GM12865 (cell line): ENCODE results near the gene KCMF1.

Experiments
- DNase-seq: peaks from one replicate; pipeline ENCODE4 v3.0.0; 2010; ENCODE audit warnings: low read depth
- H3K4me3 ChIP-seq: 2 replicates; pipeline ENCODE4 v1.5.1; 2011; ENCODE audit warnings: mild to moderate bottlenecking, low read depth, low read length, control low read depth
- CTCF ChIP-seq: IDR thresholded peaks from 2 replicates; pipeline ENCODE4 v1.5.1; 2011; ENCODE audit warnings: low read length, control low read depth, low read depth, inconsistent platforms; ENCODE audit not compliant: insufficient read depth; ENCODE audit errors: missing control alignments

KCMF1 gene

GRCh38 chr2:84970868-84971509, at the start of gene KCMF1:
Gene KCMF1, plus strand, starts transcription at chr2:84971161. Its CDS starts 291 bp downstream, at chr2:84971452.
- peak within 1 kb of the TSS; percentile 98 for H3K4me3 ChIP-seq
- peak; percentile 88 for DNase-seq
- no peak for TF ChIP-seq CTCF

- H3K4me3 ChIP-seq: no peak overlapping the region
- no peak for DNase-seq
- no peak for TF ChIP-seq CTCF
These were observed 48.0 kb upstream of the KCMF1 start for GRCh38 chr2:84923009-84923408.

- H3K4me3 ChIP-seq: peak overlapping the region; percentile 20
- no peak for TF ChIP-seq CTCF
- DNase-seq: peak; percentile 85
These were observed 46.5 kb upstream of the KCMF1 start for GRCh38 chr2:84924173-84925106.

GRCh38 chr2:84925336-84925723, 45.6 kb upstream of the KCMF1 start:
- TF ChIP-seq CTCF: no peak
- DNase-seq: no peak
- no peak overlapping the region for H3K4me3 ChIP-seq

- DNase-seq: peak; percentile 99
- peak overlapping the region; percentile 69 for H3K4me3 ChIP-seq
- peak; percentile 99 for TF ChIP-seq CTCF
These were observed 45.1 kb upstream of the KCMF1 start for GRCh38 chr2:84925724-84926376.

GRCh38 chr2:84927275-84927627, 43.7 kb upstream of the KCMF1 start:
- H3K4me3 ChIP-seq: peak overlapping the region; percentile 69
- DNase-seq: peak; percentile 27
- TF ChIP-seq CTCF: no peak
